WERI-Rb-1 (cell line): ENCODE results near the gene LRP3.

Experiments
- DNase-seq: peaks from one replicate; pipeline ENCODE4 v3.0.0-alpha.2; 2020
- H3K27ac ChIP-seq: fragments of 250-450 bp; sonication (Bioruptor Pico); 2 replicates; pipeline ENCODE4 v1.5.1; 2020; ENCODE audit warnings: mild to moderate bottlenecking, moderate library complexity
- H3K27me3 ChIP-seq: fragments of 250-450 bp; sonication (Bioruptor Pico); 2 replicates; pipeline ENCODE4 v1.5.1; 2021; ENCODE audit warnings: mild to moderate bottlenecking, low read depth, moderate library complexity; ENCODE audit not compliant: insufficient read depth, severe bottlenecking
- H3K36me3 ChIP-seq: fragments of 250-450 bp; sonication (Bioruptor Pico); 2 replicates; pipeline ENCODE4 v1.5.1; 2020; ENCODE audit warnings: mild to moderate bottlenecking, moderate library complexity
- H3K4me3 ChIP-seq: 2 replicates; pipeline ENCODE4 v1.5.1; 2011; ENCODE audit warnings: low read depth, mild to moderate bottlenecking, control low read depth, low read length
- H3K9me3 ChIP-seq: fragments of 250-450 bp; sonication (Bioruptor Pico); 2 replicates; pipeline ENCODE4 v1.5.1; 2021; ENCODE audit warnings: mild to moderate bottlenecking, moderate library complexity; ENCODE audit not compliant: severe bottlenecking
- CTCF ChIP-seq: IDR thresholded peaks from 2 replicates; pipeline ENCODE4 v1.5.1; 2011; ENCODE audit warnings: low read depth, mild to moderate bottlenecking, control low read depth, inconsistent platforms, low read length

The LRP3 gene

GRCh38 chr19:33245948-33246708 lies 52.0 kb downstream of the LRP3 start:
- H3K27me3 ChIP-seq, result no peaks in the 10 kb centered on the region
- H3K27ac ChIP-seq, result no peak overlapping the region
- no peaks in the 10 kb centered on the region for H3K36me3 ChIP-seq
- DNase-seq, result no peak
- peaks cover 8% of the 10 kb centered on the region for H3K9me3 ChIP-seq
- H3K4me3 ChIP-seq, result no peak overlapping the region
- peak; percentile 82 for TF ChIP-seq CTCF

- TF ChIP-seq CTCF, result no peak
- no peaks in the 10 kb centered on the region for H3K36me3 ChIP-seq
- H3K27ac ChIP-seq, result no peak overlapping the region
- H3K27me3 ChIP-seq, result no peaks in the 10 kb centered on the region
- H3K9me3 ChIP-seq, result peaks cover 8% of the 10 kb centered on the region
- H3K4me3 ChIP-seq, result no peak overlapping the region
- no peak for DNase-seq
Observed at GRCh38 chr19:33246709-33247440, 52.7 kb downstream of the LRP3 start.

- Histone ChIP-seq H3K27ac (no peak overlapping the region), H3K36me3 (no peaks in the 10 kb centered on the region), H3K27me3 (no peaks in the 10 kb centered on the region), H3K9me3 (peaks cover 8% of the 10 kb centered on the region), H3K4me3 (no peak overlapping the region)
- no peak for TF ChIP-seq CTCF
- no peak for DNase-seq
Observed at GRCh38 chr19:33247441-33247819, 53.3 kb downstream of the LRP3 start.

DNA sequence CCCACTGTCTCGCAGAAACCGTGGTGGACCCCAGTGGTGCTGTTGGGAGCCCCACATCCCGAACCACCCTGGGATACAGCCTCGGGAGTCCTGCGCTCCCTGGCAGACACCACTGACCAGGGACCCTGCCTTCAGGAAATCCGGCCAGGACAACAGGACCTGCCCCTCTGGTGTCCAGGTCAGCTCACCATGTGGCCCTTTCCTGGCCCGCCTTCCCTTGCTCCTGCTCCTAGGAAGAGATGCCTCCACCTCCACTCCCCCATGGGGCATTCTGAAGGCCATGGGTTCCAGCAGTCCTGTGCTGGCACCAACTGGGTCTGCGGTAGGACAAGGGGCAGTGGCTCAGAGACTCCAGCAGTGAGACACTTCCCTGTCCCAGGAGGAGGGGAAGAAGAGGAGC lies 54.0 kb downstream of the LRP3 start:
- H3K4me3 ChIP-seq, result no peak overlapping the region
- no peak for DNase-seq
- peaks cover 8% of the 10 kb centered on the region for H3K9me3 ChIP-seq
- H3K36me3 ChIP-seq, result no peaks in the 10 kb centered on the region
- no peak overlapping the region for H3K27ac ChIP-seq
- no peaks in the 10 kb centered on the region for H3K27me3 ChIP-seq
- TF ChIP-seq CTCF, result no peak

DNA sequence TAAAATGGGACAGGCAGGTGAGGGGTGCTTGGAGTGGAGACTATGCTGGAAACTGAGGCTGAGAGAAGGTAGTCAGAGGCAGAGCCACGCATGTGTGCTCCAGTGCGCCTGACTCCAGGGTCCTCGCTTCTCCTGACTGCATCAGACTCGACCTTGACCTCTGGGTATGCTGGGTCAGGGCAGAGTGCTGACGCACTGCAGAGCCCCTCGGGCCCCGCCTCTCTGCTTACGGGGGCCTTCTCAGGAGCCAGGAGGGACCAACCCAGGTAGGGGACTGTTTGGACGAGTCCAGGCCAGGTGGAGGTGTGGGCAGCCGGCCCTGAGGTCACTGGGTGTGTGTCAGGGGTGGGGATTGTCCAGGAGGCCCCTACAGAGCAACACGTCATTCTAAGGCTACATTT lies 54.4 kb downstream of the LRP3 start:
- Histone ChIP-seq H3K27me3 (no peaks in the 10 kb centered on the region), H3K4me3 (no peak overlapping the region), H3K9me3 (peaks cover 8% of the 10 kb centered on the region), H3K27ac (no peak overlapping the region), H3K36me3 (no peaks in the 10 kb centered on the region)
- DNase-seq, result no peak
- no peak for TF ChIP-seq CTCF
